GM12874 (cell line): Measurements from ENCODE around the gene NSUN5.

ENCODE experiments used
- CTCF ChIP-seq: IDR thresholded peaks from 2 replicates; pipeline ENCODE4 v1.5.1; 2011; ENCODE audit warnings: low read depth, mild to moderate bottlenecking, control low read depth, low read length, moderate library complexity; ENCODE audit not compliant: insufficient read depth

Gene NSUN5

DNA sequence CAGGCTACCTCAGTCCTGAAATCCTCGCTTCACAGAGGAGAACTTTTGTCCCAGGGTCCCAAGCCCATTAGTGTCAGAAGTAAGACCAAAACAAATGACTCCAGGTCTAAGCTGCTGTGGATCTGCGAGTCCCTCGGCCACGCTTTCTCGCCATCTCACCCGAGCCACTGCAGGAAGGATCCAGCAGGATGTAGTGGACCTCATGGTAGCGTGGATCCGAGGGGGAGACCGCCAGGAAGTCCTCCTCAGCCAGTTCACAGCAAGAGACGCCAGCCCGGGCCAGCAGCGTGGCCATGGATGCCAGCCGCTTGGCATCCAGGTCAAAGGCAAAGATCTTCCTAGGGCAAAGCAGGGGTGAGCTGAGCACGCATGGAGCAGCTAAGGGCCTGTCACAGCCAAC, 4.6 kb downstream of the NSUN5 start:
- no peak for TF ChIP-seq CTCF

DNA sequence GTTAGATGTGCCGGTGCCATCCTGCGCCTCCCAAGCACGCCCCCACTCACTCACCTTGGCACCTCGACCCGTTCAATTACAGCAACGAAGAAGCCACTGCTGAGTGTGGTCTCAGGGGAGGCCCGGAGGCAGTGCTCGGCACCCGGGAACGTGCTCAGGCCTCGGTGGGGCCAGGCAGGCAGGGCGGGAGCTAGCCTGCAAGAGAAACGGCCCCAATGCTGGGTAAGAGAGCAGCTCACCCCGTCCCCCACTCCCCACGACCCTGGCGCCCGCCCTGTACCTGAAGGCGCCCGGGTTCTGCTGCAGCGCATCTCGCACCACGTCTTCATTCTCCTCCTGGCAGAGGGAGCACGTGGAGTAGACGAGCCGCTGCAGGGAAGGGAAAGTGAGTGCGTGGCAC, 5.1 kb downstream of the NSUN5 start:
- no peak for TF ChIP-seq CTCF
